HL-60 (cell line): Measurements from ENCODE around the gene MAFG.

Experiments
- DNase-seq, 2 experiments: peaks; one replicate each; pipeline ENCODE4 v3.0.0-alpha.2; 2010 to 2020; ENCODE audit warnings: low read depth in 1 of 2, low spot score in 1 of 2
- H3K27ac ChIP-seq: fragments of 250-450 bp; sonication (Bioruptor Pico); replicated peaks from 2 replicates; pipeline ENCODE4 v1.5.1; 2020; ENCODE audit warnings: mild to moderate bottlenecking, moderate library complexity
- H3K27me3 ChIP-seq: fragments of 250-450 bp; sonication (Bioruptor Pico); 2 replicates; pipeline ENCODE4 v1.5.1; 2021; ENCODE audit warnings: mild to moderate bottlenecking, moderate library complexity; ENCODE audit not compliant: insufficient read depth, poor library complexity, severe bottlenecking
- H3K4me3 ChIP-seq: replicated peaks from 2 replicates; pipeline ENCODE4 v1.5.1; 2011; ENCODE audit warnings: mild to moderate bottlenecking, control low read depth, low read length; ENCODE audit not compliant: insufficient read depth
- CTCF ChIP-seq: IDR thresholded peaks from one replicate; pipeline ENCODE4 v1.5.1; 2011; ENCODE audit warnings: low read length, control low read depth, inconsistent platforms; ENCODE audit not compliant: insufficient read depth
- GABPA ChIP-seq: IDR thresholded peaks from 2 replicates; pipeline ENCODE4 v1.6.1; 2012; ENCODE audit warnings: low read depth
- POLR2AphosphoS5 ChIP-seq: IDR thresholded peaks from 2 replicates; pipeline ENCODE4 v1.6.1; 2012; ENCODE audit warnings: low read depth
- REST ChIP-seq: IDR thresholded peaks from 2 replicates; pipeline ENCODE4 v1.6.1; 2012; ENCODE audit warnings: low read depth; ENCODE audit not compliant: insufficient replicate concordance
- SPI1 ChIP-seq: IDR thresholded peaks from 2 replicates; pipeline ENCODE4 v1.6.1; 2012; ENCODE audit warnings: low read depth, mild to moderate bottlenecking, borderline replicate concordance

Gene MAFG

DNA sequence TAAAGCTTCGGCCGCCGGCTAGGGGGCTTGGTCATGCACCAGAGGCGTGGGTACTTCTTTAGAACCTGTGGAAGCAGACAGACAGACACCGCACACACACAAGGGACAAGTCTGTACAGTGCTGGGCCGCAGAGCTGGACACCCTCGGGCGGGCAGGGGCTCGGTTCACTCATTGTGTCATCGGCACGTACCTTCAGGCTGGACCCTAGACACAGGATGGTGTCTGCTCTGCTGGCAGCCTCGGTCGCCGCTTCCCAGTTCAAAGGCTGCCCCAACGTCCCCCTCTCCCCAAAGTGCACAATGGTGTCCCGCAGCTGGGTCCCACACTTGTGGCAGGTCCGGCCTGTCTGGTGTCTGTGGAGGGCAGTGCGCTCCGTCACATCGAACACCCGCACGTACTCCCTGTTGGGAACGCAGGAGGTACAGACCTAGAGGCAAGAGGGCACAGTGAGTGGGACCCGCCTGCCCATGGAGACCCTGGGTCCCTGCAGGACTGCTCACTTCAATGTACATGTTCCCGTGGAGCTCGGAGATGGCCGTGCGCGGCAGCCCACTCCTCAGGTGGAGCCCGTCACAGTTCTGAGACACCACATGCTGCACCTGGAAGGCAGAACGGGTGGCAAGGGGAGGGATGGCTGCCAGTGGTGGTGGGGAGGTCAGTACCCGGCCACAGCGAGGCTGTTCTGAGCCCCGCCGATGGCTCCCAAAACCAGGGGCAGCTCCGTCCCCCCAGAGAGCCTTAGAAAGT lies 13.3 kb downstream of the MAFG start:
- no peak for DNase-seq
- TF ChIP-seq POLR2AphosphoS5 = no peak; the same call in 1 of the 2 replicates
- no peak for TF ChIP-seq GABPA
- no peak for TF ChIP-seq REST
- no peak for TF ChIP-seq SPI1
- TF ChIP-seq CTCF = no peak
- no peaks in the 10 kb centered on the region for H3K27me3 ChIP-seq
- no peak overlapping the region for H3K27ac ChIP-seq
- no peak overlapping the region for H3K4me3 ChIP-seq

- Histone ChIP-seq H3K27me3 (no peaks in the 10 kb centered on the region), H3K27ac (no peak overlapping the region), H3K4me3 (no peak overlapping the region)
- DNase-seq = no peak
- TF ChIP-seq SPI1 (no peak), CTCF (no peak), REST (no peak), POLR2AphosphoS5 (no peak; the same call in 1 of the 2 replicates), GABPA (no peak)
Observed at GRCh38 chr17:81913394-81914102, 14.0 kb downstream of the MAFG start.

- TF ChIP-seq SPI1 = no peak
- TF ChIP-seq CTCF = no peak
- TF ChIP-seq GABPA = no peak
- no peak for TF ChIP-seq REST
- TF ChIP-seq POLR2AphosphoS5 = no peak
- Histone ChIP-seq H3K27ac (no peak overlapping the region), H3K4me3 (no peak overlapping the region), H3K27me3 (no peaks in the 10 kb centered on the region)
- no peak for DNase-seq
Observed at GRCh38 chr17:81912441-81913309, 14.9 kb downstream of the MAFG start.
